Measurements from ENCODE around the gene DBP.
A peak's percentile ranks its signal among the peaks of the same experiment; 100 is the strongest.

- TF ChIP-seq CBX3 (IDR thresholded peaks at IDR 0.05; ENCODE audit: borderline replicate concordance, low read depth) (no peak), KAT2A (conservative IDR thresholded peaks at IDR 0.05; ENCODE audit: control insufficient read depth, low read depth, low read length) (no peak), CTCF (IDR thresholded peaks at IDR 0.05 in 2 of 3, conservative IDR thresholded peaks at IDR 0.05 in 1 of 3; ENCODE audit: control insufficient read depth in 2 of 3, extremely low read depth in 1 of 3, insufficient read depth in 1 of 3, low read depth in 3 of 3, low read length in 3 of 3) (no peak), NR2F1 (conservative IDR thresholded peaks at IDR 0.05) (no peak), EGR1 (IDR thresholded peaks at IDR 0.05; ENCODE audit: borderline replicate concordance in 1 of 2, low read depth in 2 of 2, low read length in 2 of 2) (peak in 1 of 2 experiments; percentile 74; a peak in 2 of 3 replicates)
These were observed 7.8 kb upstream of the DBP start for GRCh38 chr19:48644839-48645619.
